HFFc6 (cell line): ENCODE data around the gene AK4. TPM values are rescaled to one million over a fixed set of nuclear protein-coding genes. Genes with fewer than 3 reads are reported as not detected.

Source experiments
- DNase-seq: peaks from one replicate; pipeline ENCODE4 v3.0.0-alpha.2; 2018
- H3K27ac Mint-ChIP-seq: 2 replicates; pipeline ENCODE4 v1.8.0; 2020; ENCODE audit warnings: mild to moderate bottlenecking, mixed read lengths
- H3K27me3 Mint-ChIP-seq: 2 replicates; pipeline ENCODE4 v1.8.0; 2021; ENCODE audit warnings: mild to moderate bottlenecking, moderate library complexity, mixed read lengths; ENCODE audit not compliant: insufficient read depth
- H3K36me3 Mint-ChIP-seq: 2 replicates; pipeline ENCODE4 v1.8.0; 2021; ENCODE audit warnings: low read depth, mixed read lengths
- H3K4me1 Mint-ChIP-seq: 2 replicates; pipeline ENCODE4 v1.8.0; 2020; ENCODE audit warnings: low read depth, mixed read lengths
- H3K4me3 Mint-ChIP-seq: 2 replicates; pipeline ENCODE4 v1.8.0; 2020; ENCODE audit warnings: mild to moderate bottlenecking, moderate library complexity, mixed read lengths
- H3K9me3 Mint-ChIP-seq: 2 replicates; pipeline ENCODE4 v1.8.0; 2020; ENCODE audit warnings: mild to moderate bottlenecking, mixed read lengths
- CTCF ChIP-seq: fragments of 200-600 bp; sonication (generic); IDR thresholded peaks from 2 replicates; pipeline ENCODE4 v1.5.0; 2021; ENCODE audit warnings: antibody characterized with exemption, mild to moderate bottlenecking
- total RNA-seq, 6 experiments: library from RNA; stranded (reverse); fragmentation: NEBNext Ultra II Directional; extraction: Animal tissue kit (Norgen Biotek cat#: 25700); gene quantifications; 2 replicates in 1 of 6; 3 replicates in 5 of 6; pipeline ENCODE4 v1.2.3, GENCODE V29; 2021

AK4 gene
- total RNA-seq, 6 experiments from 2014 or later: 0.25 to 3.3 (median 0.53) TPM

DNA sequence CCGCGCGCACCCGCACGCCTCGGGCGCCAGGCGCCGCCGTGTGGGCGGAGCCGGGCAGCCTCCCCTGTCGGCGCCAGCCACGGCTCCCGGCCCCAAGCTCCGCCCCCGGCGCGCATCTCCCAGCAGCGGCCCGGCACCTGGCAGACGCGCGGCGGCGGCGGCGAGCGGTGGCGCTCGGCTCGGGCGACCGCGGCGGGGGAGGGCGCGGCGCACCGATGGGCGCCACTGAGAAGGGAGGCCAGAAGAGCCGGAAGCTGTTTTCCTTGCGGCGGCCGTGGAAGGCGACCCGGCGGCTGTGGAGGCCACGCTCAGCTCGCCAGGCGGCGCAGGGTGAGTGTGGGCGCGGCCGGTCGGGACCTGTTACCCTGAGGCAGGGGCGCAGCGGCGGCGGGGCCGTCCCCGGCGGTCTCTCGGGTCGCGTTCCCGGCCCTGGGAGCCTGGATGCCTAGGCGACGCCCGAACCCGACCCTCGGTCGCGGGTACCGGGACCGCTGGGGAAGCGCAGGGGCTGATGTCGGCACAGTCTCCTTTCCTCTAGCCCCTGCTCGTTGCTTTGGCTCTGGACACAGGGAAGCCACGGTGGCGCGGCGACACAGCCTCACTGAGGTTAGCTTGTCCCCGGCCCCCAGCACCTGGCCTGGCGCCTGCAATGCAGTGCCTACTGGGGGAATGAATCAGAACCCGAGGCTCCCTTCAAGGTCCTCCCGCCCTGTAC lies 106.5 kb downstream of the AK4 start:
- peak overlapping the region; percentile 90 for H3K4me3 Mint-ChIP-seq
- peak overlapping the region; percentile 80 for H3K27ac Mint-ChIP-seq
- peak; percentile 54 for DNase-seq
- no peaks in the 10 kb centered on the region; the same call in 1 of the 2 replicates for H3K9me3 Mint-ChIP-seq
- peaks cover 46% of the 10 kb centered on the region for H3K4me1 Mint-ChIP-seq
- H3K36me3 Mint-ChIP-seq: no peaks in the 10 kb centered on the region
- no peaks in the 10 kb centered on the region for H3K27me3 Mint-ChIP-seq
- peak; percentile 41; the same call in 1 of the 2 replicates for TF ChIP-seq CTCF

DNA sequence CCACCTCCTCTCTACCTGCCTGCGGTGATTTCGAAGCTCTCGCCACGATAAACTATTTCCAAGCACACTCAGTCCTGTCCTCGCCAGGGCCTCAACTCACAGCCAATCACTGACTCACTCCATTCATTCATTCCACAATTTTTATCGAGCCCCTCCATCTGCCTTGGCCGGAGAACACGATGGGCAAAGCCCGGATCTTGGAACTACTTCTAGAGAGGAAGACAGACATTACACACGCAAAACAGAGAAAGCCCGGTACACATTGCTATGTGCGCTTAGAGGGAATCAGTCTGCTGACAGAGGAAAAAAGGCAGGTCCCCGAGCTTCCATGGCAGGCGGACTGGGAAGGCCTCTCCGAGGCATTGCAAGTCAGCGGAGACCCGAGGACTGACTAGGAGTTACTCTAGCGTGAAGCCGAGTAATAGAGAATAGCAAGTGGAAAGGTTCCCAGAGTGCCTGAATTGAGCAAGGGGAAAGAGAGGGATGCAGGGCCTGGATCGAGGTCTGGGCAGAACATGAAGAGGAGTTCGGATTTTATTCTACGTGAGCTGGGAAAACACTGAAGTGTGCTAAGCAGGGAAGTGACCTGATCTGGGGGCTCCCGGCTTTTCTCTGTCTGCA lies 107.1 kb downstream of the AK4 start:
- Mint-ChIP-seq H3K4me1 (peaks cover 48% of the 10 kb centered on the region), H3K36me3 (no peaks in the 10 kb centered on the region), H3K27me3 (no peaks in the 10 kb centered on the region), H3K4me3 (peak overlapping the region; percentile 90), H3K27ac (peak overlapping the region; percentile 76), H3K9me3 (no peaks in the 10 kb centered on the region; the same call in 1 of the 2 replicates)
- no peak for DNase-seq
- no peak for TF ChIP-seq CTCF

DNA sequence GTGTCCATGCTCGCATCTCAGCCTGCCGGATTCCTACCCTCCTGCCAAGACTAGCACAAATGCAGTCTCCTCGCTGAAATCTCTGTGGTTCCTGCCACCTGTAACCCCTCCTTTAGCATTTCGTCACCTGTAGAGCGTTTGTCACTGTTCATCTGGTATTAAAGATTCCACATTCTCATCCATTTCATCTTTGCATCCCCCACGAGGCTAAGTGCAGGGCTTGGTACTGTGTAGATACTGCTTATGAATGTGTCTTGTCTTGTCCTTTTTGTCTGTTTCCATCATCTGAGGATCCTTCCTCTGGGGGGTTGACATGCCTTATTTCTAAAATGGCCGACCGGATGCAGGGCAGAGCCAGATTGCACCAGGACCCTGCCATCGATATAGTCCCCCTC lies 107.7 kb downstream of the AK4 start:
- peaks cover 48% of the 10 kb centered on the region for H3K4me1 Mint-ChIP-seq
- no peak overlapping the region for H3K27ac Mint-ChIP-seq
- peak overlapping the region; percentile 90 for H3K4me3 Mint-ChIP-seq
- no peaks in the 10 kb centered on the region; the same call in 1 of the 2 replicates for H3K9me3 Mint-ChIP-seq
- DNase-seq: no peak
- H3K36me3 Mint-ChIP-seq: no peaks in the 10 kb centered on the region
- no peaks in the 10 kb centered on the region for H3K27me3 Mint-ChIP-seq
- TF ChIP-seq CTCF: no peak

- no peaks in the 10 kb centered on the region for H3K27me3 Mint-ChIP-seq
- peaks cover 50% of the 10 kb centered on the region for H3K4me1 Mint-ChIP-seq
- DNase-seq: no peak
- no peaks in the 10 kb centered on the region for H3K36me3 Mint-ChIP-seq
- TF ChIP-seq CTCF: no peak
- no peak overlapping the region for H3K27ac Mint-ChIP-seq
- no peak overlapping the region for H3K4me3 Mint-ChIP-seq
- H3K9me3 Mint-ChIP-seq: no peaks in the 10 kb centered on the region
Observed at GRCh38 chr1:65256860-65257708, 109.1 kb downstream of the AK4 start.

- no peak overlapping the region for H3K4me3 Mint-ChIP-seq
- no peaks in the 10 kb centered on the region for H3K9me3 Mint-ChIP-seq
- no peaks in the 10 kb centered on the region for H3K27me3 Mint-ChIP-seq
- TF ChIP-seq CTCF: no peak
- H3K4me1 Mint-ChIP-seq: peaks cover 50% of the 10 kb centered on the region
- no peaks in the 10 kb centered on the region for H3K36me3 Mint-ChIP-seq
- no peak for DNase-seq
- H3K27ac Mint-ChIP-seq: no peak overlapping the region
Observed at GRCh38 chr1:65258106-65258505, 110.1 kb downstream of the AK4 start.
